Thymus (tissue), 11 donors: ENCODE results near the gene SHISA4. TPM values are rescaled to one million over a fixed set of nuclear protein-coding genes. Genes with fewer than 3 reads are reported as not detected.
"Not testable (repeated sequence)": the region's sequence is repeated elsewhere in the genome, so short reads cannot be mapped to it uniquely, and the experiment has no call there.

ENCODE experiments used
- DNase-seq, 9 donors: peaks; one replicate each; pipeline ENCODE4 v3.0.0-alpha.2; 2013; ENCODE audit warnings: low spot score in 9 of 9, low read depth in 6 of 9, missing footprints in 1 of 9
- H3K27ac ChIP-seq, 2 donors: one replicate each; pipeline ENCODE4 v1.5.1; 2013; ENCODE audit warnings: control low read depth in 1 of 2, low read depth in 1 of 2, low read length in 1 of 2, mild to moderate bottlenecking in 1 of 2, moderate library complexity in 1 of 2
- H3K27me3 ChIP-seq, 2 donors: one replicate each; pipeline ENCODE4 v1.5.1; 2013; ENCODE audit warnings: low read length in 1 of 2; ENCODE audit not compliant: control insufficient read depth in 2 of 2, insufficient read depth in 1 of 2
- H3K36me3 ChIP-seq, 2 donors: one replicate each; pipeline ENCODE4 v1.5.1; 2013; ENCODE audit warnings: low read length in 1 of 2, mild to moderate bottlenecking in 1 of 2, moderate library complexity in 1 of 2; ENCODE audit not compliant: control insufficient read depth in 2 of 2, insufficient read depth in 2 of 2
- H3K4me1 ChIP-seq, 2 donors: one replicate each; pipeline ENCODE4 v1.5.1; 2013; ENCODE audit warnings: low read length in 2 of 2; ENCODE audit not compliant: control insufficient read depth in 2 of 2, insufficient read depth in 2 of 2
- H3K4me3 ChIP-seq, 2 donors: one replicate each; pipeline ENCODE4 v1.5.1; 2013; ENCODE audit warnings: low read length in 2 of 2, control low read depth in 1 of 2, mild to moderate bottlenecking in 1 of 2
- H3K9me3 ChIP-seq, 2 donors: one replicate each; pipeline ENCODE4 v1.5.1; 2013; ENCODE audit warnings: low read length in 1 of 2, mild to moderate bottlenecking in 1 of 2; ENCODE audit not compliant: control insufficient read depth in 2 of 2, insufficient read depth in 1 of 2
- WGBS: extraction: QIAGEN DNeasy Blood & Tissue Kit; methylation state at CpG from one replicate; pipeline ENCODE4 v1.1.7; 2013; 5-methylcytosine and 5-hydroxymethylcytosine counted together
- polyA plus RNA-seq: library from polyadenylated mRNA; stranded (reverse); fragments of 200-250 nt; gene quantifications from one replicate; pipeline ENCODE4 v1.2.3, GENCODE V29; 2013
- total RNA-seq: library from RNA; stranded (reverse); fragments of 120-200 nt; gene quantifications from one replicate; pipeline ENCODE4 v1.2.4, GENCODE V29; 2013
- donor health status: healthy.

The SHISA4 gene
- total and polyA plus RNA-seq, 2 donors: 0.57 to 5.0 TPM

DNA sequence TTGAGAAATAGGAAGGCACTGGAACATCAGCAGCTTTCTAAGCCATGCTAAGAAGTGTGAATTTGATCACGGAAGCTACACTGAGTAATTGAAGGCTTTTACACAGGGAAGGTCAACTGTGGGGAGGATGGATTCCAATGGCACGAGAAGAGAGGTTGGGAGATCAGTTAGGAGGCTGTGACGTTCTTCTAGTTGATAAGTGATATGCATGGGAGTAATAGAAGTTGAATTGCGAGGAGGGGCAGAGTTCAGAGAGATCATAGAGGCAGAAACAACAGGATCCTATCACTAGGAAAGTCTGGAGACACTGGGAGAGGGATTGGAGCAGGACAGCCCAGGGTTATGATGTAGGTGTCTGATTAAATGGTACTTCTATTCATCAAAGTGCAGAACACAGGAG, 41.4 kb downstream of the SHISA4 start:
- Histone ChIP-seq H3K27me3 (peaks cover 0 to 16% of the 10 kb centered on the region in 2 donors), H3K4me3 (no peak overlapping the region), H3K9me3 (no peaks in the 10 kb centered on the region), H3K27ac (no peak overlapping the region), H3K4me1 (no peaks in the 10 kb centered on the region), H3K36me3 (no peaks in the 10 kb centered on the region)
- no peak for DNase-seq
- WGBS: 87% methylated on average over 4 of the region's 4 CpGs

- WGBS: 88% methylated on average over 5 of the region's 5 CpGs
- H3K4me3 ChIP-seq: no peak overlapping the region
- no peak for DNase-seq
- no peaks in the 10 kb centered on the region for H3K9me3 ChIP-seq
- H3K27me3 ChIP-seq: peaks cover 0 to 16% of the 10 kb centered on the region in 2 donors
- no peaks in the 10 kb centered on the region for H3K4me1 ChIP-seq
- no peak overlapping the region for H3K27ac ChIP-seq
- no peaks in the 10 kb centered on the region for H3K36me3 ChIP-seq
Measured at GRCh38 chr1:201930803-201931202, 42.1 kb downstream of the SHISA4 start.

DNA sequence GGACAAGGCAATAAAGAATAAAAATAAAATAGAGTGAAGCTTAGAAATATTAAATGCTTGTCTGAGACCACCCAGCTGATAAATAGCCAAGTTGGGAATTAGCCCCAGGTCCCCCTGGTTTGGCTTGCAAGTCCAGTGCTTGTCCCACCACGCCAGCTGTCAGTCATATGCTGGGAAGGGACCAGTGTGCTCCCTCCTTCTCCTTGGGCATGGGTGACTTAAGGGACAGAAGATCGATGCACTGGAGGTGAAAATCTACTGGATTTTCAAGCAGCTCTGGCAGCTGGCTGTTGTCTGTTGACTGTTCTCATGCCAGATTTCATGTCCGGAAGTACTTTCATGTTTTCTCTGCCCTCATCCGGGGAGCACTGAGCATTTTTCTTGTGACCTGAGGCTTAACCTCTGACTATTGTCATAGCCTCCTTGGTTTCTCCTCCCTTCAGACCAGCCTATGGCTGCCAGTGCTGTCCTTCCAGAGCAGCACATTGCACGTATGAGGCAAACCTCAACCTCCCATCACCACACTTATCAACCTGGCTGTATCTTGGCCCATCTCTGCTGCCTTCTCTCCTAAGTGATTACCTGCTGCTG, 45.2 kb downstream of the SHISA4 start:
- H3K4me1 ChIP-seq: no peaks in the 10 kb centered on the region
- H3K27ac ChIP-seq: no peak overlapping the region
- H3K9me3 ChIP-seq: no peaks in the 10 kb centered on the region
- DNase-seq: no peak
- no peaks in the 10 kb centered on the region for H3K36me3 ChIP-seq
- H3K4me3 ChIP-seq: no peak overlapping the region
- H3K27me3 ChIP-seq: peaks cover 0 to 21% of the 10 kb centered on the region in 2 donors
- WGBS: 79% methylated on average over 5 of the region's 5 CpGs

- Histone ChIP-seq H3K27me3 (peaks cover 0 to 21% of the 10 kb centered on the region in 2 donors), H3K36me3 (no peaks in the 10 kb centered on the region), H3K27ac (no peak overlapping the region), H3K9me3 (no peaks in the 10 kb centered on the region), H3K4me1 (no peaks in the 10 kb centered on the region), H3K4me3 (no peak overlapping the region)
- WGBS: 76% methylated on average over 5 of the region's 5 CpGs
- DNase-seq: no peak
Measured at GRCh38 chr1:201937624-201938213, 49.0 kb downstream of the SHISA4 start.

- H3K27ac ChIP-seq: no peak overlapping the region
- no peaks in the 10 kb centered on the region for H3K36me3 ChIP-seq
- no peaks in the 10 kb centered on the region for H3K9me3 ChIP-seq
- no peaks in the 10 kb centered on the region for H3K4me1 ChIP-seq
- H3K27me3 ChIP-seq: peaks cover 0 to 25% of the 10 kb centered on the region in 2 donors
- WGBS: 95% methylated on average over 4 of the region's 4 CpGs
- DNase-seq: no peak
- no peak overlapping the region for H3K4me3 ChIP-seq
Measured at GRCh38 chr1:201938440-201939035, 49.8 kb downstream of the SHISA4 start.

DNA sequence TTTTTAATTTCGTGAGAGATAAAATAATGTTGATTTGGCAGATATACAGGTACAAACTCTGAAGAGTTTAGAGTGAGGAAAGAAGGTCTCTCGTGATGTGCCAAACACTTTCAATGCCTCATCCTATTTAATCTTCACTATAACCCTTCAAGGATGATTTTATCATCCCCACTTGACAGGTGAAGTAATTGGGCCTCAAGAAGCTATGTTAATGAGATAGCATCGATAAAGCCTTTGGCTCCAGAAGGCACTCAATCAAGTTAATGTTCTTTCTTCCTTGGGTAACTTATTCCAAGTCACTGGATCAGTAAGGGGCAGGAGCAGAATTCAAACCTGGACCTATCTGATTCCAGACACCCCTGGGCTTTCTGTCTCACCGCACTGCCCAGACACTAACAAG, 50.5 kb downstream of the SHISA4 start:
- Histone ChIP-seq H3K36me3 (no peaks in the 10 kb centered on the region), H3K27me3 (peaks cover 0 to 27% of the 10 kb centered on the region in 2 donors), H3K9me3 (no peaks in the 10 kb centered on the region), H3K4me3 (no peak overlapping the region), H3K27ac (no peak overlapping the region), H3K4me1 (no peaks in the 10 kb centered on the region)
- no peak for DNase-seq
- WGBS: 86% methylated on average over 4 of the region's 4 CpGs

DNA sequence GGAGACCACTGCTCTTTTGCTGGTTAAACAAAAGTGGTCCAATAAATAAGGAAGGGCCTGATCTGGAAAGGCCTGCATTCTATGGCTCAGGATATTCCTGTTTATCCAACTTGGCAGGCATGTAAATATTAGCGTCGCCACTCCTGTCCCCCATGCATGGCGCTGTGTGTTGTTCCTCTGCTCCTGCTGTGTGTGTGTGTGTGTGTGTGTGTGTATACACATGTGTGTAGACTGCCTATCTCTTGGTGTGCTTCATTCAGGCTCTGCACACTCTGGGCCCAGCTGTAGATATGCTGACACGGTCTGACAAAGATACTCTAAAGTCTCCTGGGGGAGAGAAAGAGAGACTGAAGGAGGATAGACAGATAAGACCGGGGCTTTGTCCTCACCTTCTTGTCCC, 50.9 kb downstream of the SHISA4 start:
- no peak overlapping the region for H3K27ac ChIP-seq
- no peaks in the 10 kb centered on the region for H3K36me3 ChIP-seq
- H3K4me1 ChIP-seq: no peaks in the 10 kb centered on the region
- H3K27me3 ChIP-seq: peaks cover under 1 to 30% of the 10 kb centered on the region in 2 donors
- H3K9me3 ChIP-seq: no peaks in the 10 kb centered on the region
- H3K4me3 ChIP-seq: no peak overlapping the region
- no peak for DNase-seq
- 94% methylated on average over 5 of the region's 5 CpGs for WGBS

GRCh38 chr1:201940316-201940715, 51.6 kb downstream of the SHISA4 start:
- not testable (repeated sequence) for H3K4me1 ChIP-seq, H3K9me3 ChIP-seq, H3K4me3 ChIP-seq, H3K36me3 ChIP-seq, DNase-seq, H3K27ac ChIP-seq
- WGBS: 96% methylated on average over 10 of the region's 10 CpGs
- H3K27me3 ChIP-seq: peaks cover 8 to 38% of the 10 kb centered on the region in 2 donors

DNA sequence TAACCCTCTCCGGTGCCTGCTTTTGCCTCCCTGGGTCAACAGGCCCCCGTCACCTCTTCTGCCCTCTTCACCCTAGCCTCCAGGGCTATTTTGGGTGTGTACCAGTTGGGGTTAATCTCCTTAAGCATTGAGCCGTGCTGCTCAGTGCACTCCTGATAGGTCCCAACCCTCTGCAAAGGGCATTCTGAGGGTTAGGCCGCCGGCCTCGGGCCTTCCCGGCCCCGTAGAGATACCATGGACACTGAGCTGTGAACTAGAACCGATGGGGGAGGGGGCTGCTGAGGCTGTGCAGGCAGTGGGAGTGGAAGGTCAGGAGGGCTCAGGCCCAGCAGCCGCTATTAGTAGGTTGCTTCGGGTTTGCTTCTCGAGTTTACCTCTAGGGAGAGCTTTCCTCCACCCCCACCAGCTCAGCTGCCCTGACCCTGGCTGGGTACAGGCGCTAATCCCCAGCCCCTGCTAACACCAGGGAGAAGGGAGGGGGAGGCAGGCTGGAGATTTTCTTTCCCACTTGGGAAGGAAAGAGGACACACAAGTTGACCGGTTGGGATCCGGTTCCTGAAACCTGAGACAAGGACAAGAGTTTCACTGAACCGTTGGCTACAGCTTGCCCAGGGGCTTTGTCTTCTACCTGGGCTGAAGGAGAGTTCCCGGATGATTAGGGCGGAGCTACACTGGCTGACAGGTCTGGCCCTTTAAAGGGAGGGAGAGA, 52.9 kb downstream of the SHISA4 start:
- Histone ChIP-seq H3K27me3 (peaks cover 18 to 50% of the 10 kb centered on the region in 2 donors), H3K36me3 (no peaks in the 10 kb centered on the region), H3K9me3 (no peaks in the 10 kb centered on the region), H3K27ac (no peak overlapping the region), H3K4me3 (no peak overlapping the region), H3K4me1 (peaks cover 0 to 5% of the 10 kb centered on the region in 2 donors)
- DNase-seq: no peak
- 89% methylated on average over 18 of the region's 18 CpGs for WGBS
